ENCODE data around the gene GGACT.
"Not testable (repeated sequence)": the region's sequence is repeated elsewhere in the genome, so short reads cannot be mapped to it uniquely, and the experiment has no call there.

The GGACT gene

GRCh38 chr13:100529666-100530377, 58.8 kb downstream of the GGACT start:
- DNase-seq (ENCODE audit: low read depth, low spot score) = no peak

- no peak for DNase-seq (ENCODE audit: low read depth, low spot score)
Measured at GRCh38 chr13:100528820-100529219, 59.8 kb downstream of the GGACT start.

- no peak for DNase-seq (ENCODE audit: low read depth, low spot score)
Measured at GRCh38 chr13:100528353-100528752, 60.2 kb downstream of the GGACT start.

GRCh38 chr13:100527644-100528043, 60.9 kb downstream of the GGACT start:
- no peak for DNase-seq (ENCODE audit: low read depth, low spot score)

GRCh38 chr13:100526318-100527000, 62.1 kb downstream of the GGACT start:
- DNase-seq (ENCODE audit: low read depth, low spot score) = no peak

- DNase-seq (ENCODE audit: low read depth, low spot score) = no peak
Measured at GRCh38 chr13:100525453-100526317, 62.9 kb downstream of the GGACT start.

- DNase-seq (ENCODE audit: low read depth, low spot score) = not testable (repeated sequence)
Measured at GRCh38 chr13:100524688-100525087, 63.9 kb downstream of the GGACT start.

GRCh38 chr13:100523981-100524386, 64.6 kb downstream of the GGACT start:
- no peak for DNase-seq (ENCODE audit: low read depth, low spot score)

- no peak for DNase-seq (ENCODE audit: low read depth, low spot score)
Measured at GRCh38 chr13:100523411-100523810, 65.2 kb downstream of the GGACT start.

- DNase-seq (ENCODE audit: low read depth, low spot score) = no peak
Measured at GRCh38 chr13:100522618-100523309, 65.8 kb downstream of the GGACT start.

GRCh38 chr13:100521851-100522617, 66.6 kb downstream of the GGACT start:
- DNase-seq (ENCODE audit: low read depth, low spot score) = no peak

- no peak for DNase-seq (ENCODE audit: low read depth, low spot score)
Measured at GRCh38 chr13:100520936-100521850, 67.4 kb downstream of the GGACT start.

- DNase-seq (ENCODE audit: low read depth, low spot score) = no peak
Measured at GRCh38 chr13:100519626-100520025, 69.0 kb downstream of the GGACT start.

- no peak for DNase-seq (ENCODE audit: low read depth, low spot score)
Measured at GRCh38 chr13:100518394-100519062, 70.1 kb downstream of the GGACT start.

- DNase-seq (ENCODE audit: low read depth, low spot score) = no peak
Measured at GRCh38 chr13:100517728-100518127, 70.9 kb downstream of the GGACT start.

- no peak for DNase-seq (ENCODE audit: low read depth, low spot score)
Measured at GRCh38 chr13:100517135-100517534, 71.5 kb downstream of the GGACT start.

GRCh38 chr13:100515410-100515800, 73.2 kb downstream of the GGACT start:
- DNase-seq (ENCODE audit: low read depth, low spot score) = no peak

GRCh38 chr13:100514788-100515409, 73.7 kb downstream of the GGACT start:
- peak; percentile 90 for DNase-seq (ENCODE audit: low read depth, low spot score)
